GM19328 (cell line): ENCODE results near the gene FAM163A.

ENCODE experiments used
- ATAC-seq: cut with Tn5 transposase; IDR thresholded peaks from one replicate; pipeline ENCODE4 v1.9.1; 2021; ENCODE audit warnings: mild to moderate bottlenecking, moderate library complexity; ENCODE audit not compliant: unreplicated experiment

FAM163A gene

GRCh38 chr1:179748772-179749171, 5.7 kb downstream of the FAM163A start:
- no peak for ATAC-seq

DNA sequence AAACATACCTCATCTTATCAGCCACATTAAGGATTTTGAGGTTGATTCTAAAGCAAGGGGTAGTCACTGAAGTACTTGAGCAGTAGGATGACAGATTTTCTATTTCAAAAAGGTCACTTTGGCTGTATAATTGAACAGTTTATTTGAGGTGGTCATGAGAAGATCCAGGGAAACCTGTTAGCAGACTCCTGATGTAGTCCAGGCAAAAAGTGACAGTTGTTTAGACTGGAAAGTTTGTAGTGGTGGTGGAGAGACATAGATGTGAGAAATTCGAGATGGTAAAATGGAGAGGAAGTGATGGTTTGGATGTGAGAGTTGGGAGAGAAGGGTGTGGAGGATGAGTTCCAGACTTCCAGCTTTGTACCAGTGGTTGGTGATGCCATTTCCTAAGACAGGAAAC, 7.5 kb downstream of the FAM163A start:
- ATAC-seq = no peak

GRCh38 chr1:179753061-179753460, 10.0 kb downstream of the FAM163A start:
- ATAC-seq = no peak

DNA sequence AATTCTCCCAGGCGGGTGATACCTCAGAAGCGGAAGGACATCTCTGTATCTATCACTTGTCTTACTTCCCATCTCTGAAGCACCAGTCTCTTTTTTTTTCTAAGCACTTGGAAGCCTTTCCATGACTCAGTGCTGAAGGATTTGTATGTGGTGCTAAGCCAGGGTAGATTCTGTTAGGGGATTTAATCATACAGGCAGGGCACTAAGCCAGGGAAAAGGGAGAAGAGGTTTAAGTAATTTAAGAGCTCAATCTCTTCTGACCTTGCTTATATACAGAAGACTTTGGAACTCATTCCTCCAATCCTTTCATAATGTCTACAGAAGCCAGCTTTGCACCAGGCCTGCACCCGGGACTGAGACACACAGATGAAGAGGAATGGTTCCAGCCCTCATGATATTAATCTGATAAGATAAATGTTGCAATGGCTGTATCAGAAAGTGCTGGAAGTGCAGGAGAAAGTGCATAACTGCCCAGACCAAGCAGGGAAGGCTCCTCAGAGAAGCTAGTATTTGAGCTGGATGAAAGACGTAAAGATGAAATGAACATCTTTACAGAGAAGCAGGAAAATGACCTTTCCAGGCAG, 11.0 kb downstream of the FAM163A start:
- no peak for ATAC-seq

- no peak for ATAC-seq
Observed at GRCh38 chr1:179757933-179758332, 14.8 kb downstream of the FAM163A start.

DNA sequence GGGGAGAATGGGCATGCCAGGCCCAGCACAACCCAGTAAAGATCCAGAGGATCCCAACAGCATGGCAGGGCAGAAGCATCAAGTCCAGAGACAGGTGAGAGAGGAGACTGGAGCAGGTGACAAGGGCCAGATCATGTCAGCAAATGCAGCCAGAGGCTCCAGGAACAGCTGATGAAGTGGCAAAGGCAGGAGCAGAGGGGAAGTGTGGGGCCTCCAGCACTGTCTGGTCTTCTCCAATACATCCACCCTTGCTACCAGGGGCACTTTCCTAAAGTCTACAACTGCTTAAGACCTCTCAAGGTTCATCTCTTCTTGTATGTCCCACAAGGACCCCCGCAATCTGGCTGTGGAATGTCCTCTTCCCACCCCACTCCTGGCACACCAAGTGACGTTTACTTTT, 17.4 kb downstream of the FAM163A start:
- ATAC-seq = no peak

DNA sequence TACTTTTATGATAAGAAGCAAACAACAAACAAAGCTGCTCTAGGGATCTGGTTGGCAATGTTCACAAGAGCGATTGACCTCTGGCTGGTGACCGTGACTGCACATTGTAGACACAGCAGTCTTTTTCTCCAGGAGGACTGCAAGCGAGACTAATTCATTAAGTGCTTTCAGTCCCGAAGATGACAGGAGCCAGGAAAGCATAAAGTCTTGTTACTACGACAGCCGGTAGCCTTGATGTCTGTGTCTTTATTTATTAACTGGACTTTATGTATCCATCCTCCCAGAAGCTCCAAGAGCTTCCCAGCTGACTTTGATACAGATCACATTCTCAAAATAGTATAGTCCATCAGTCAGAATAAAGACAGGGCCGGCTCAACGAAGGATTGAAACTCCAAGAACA, 18.2 kb downstream of the FAM163A start:
- ATAC-seq = no peak

DNA sequence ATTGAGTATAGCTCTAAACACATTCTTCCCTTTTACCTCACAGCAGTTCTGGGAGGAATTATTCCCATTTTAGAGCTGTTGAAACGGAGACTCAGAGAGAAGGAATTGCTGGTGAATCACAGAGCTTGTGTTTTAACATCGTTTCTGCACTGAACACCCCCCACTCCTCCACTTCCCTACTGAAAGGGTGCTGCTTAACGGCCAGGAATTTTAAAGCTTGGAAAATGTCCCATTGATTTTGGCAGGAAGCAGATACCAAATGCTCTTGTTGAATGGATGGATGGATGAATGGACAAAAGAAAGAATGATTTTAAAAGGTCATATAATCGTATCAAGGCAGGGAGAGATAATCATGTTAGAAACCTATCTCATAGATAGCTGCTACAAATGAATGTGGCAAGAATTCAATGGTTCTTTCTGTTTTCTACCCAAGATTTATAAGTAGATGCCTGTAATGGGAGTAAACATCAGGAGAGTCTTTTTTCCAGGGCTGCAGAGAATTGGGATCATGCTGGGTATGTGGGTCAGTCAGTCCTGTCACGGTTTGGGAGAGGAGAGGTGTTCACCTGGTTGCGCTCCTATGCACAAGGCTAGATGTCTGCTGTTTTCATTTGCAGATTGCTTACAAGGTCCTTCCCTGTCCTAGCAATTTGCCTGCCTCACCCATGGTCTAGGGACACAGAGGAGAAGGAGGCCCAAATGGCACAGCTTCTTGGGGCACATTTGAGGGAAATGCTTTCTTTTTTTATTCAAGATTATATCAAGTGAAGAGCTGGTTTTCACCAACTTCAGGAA, 19.0 kb downstream of the FAM163A start:
- no peak for ATAC-seq

GRCh38 chr1:179767177-179767581, 24.1 kb downstream of the FAM163A start:
- ATAC-seq = no peak

DNA sequence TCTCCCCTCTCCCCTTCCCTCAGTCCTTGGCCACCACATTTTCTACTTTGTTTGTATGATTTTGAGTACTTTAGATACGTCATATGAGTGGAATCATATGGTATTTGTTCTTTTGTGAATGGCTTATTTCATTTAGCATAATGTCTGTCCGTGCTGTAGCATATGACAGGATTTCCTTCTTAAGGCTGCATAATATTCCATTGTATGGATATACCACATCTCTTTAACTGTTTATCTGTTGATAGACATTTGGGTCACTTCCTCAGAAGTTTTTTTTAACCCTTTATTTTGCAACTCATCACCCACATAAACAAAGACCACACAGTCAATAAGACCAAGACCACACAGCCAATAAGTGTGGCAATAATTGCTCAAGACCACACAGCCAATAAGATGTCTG, 24.9 kb downstream of the FAM163A start:
- ATAC-seq = no peak

DNA sequence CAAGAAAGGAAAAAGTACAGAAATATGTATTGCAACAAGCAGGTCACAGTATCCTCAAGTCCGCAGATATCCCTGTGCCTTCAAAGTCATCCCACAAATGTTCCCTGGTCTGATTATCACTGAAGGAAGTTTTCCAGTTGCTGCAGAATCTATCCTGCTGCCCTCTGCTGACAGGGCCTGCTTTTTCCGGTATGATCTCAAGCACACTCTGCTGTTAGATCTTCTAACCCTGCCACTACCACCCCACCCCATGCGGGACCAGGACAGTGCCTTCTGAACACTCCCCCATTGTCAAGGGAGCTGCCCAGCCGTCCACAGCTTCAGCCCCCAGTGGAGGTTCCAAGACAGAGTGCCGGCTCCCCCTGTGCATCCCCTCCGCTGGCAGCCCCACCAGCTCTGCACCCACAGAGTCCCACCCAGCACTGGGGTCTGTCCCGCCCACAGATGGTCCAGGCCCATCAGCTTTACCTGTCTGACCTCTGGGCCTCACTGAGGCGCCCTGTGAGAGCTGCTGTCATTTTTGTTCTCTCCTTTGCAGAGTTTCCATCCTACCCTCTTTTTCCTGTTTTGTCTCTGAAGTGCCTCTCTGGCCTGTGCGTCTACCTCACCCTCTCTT, 27.9 kb downstream of the FAM163A start:
- ATAC-seq = no peak

DNA sequence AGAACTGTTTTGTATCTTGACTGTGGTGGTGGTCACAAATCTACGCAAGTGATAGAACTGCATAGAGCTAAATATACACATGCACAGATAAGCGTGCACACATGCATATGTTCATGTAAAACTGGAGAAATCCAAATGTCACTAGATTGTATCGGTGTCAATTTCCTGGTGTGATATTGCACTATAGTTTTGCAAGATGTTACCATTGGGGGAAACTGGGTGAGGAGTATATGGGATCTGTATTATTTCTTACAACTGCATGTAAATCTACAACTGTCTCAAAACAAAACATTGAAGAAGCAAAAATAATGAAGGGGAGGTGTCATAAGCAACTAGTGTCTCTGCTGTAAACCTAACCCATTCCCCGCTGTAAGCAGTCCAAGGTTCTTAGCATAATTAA, 30.2 kb downstream of the FAM163A start:
- ATAC-seq = no peak

GRCh38 chr1:179774000-179774399, 30.9 kb downstream of the FAM163A start:
- ATAC-seq = no peak

- ATAC-seq = no peak
Observed at GRCh38 chr1:179774566-179774965, 31.5 kb downstream of the FAM163A start.

- no peak for ATAC-seq
Observed at GRCh38 chr1:179775009-179775408, 31.9 kb downstream of the FAM163A start.

DNA sequence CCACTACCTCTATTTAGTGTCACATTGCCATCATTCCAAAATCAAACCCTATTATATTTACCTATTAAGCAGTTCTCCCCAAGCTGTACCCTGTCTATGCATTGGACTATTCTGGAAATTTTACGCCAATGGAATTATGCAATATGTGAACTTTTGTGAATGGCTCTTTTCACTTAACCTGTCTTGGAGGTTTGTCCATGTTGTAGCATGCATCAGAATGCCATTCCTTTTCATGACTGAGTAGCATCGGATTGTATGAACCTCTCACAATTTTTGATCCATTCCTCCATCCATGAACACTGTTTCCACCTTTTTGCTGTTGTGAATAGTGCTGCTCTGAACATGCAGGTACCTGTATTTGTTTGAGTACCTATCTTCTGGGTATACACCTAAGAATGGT, 33.7 kb downstream of the FAM163A start:
- no peak for ATAC-seq

DNA sequence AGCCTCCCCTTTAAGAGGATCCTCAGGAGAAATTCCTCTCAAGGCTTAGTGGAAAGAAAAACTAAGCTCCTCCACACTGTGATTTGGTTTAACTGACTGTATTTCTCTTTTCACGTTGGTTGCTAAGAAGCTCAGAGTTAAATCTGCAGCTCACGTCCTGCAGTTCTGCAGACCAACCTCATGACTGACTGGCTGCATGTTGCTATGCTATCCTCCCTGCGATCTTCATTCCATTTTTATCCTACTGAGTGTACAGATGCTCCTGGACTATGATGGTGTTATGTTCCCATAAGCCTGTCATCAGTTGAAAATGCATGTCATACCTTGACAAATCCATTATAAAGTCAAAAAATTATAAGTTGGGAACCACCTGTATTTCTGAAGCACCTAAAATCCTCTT, 34.6 kb downstream of the FAM163A start:
- no peak for ATAC-seq

DNA sequence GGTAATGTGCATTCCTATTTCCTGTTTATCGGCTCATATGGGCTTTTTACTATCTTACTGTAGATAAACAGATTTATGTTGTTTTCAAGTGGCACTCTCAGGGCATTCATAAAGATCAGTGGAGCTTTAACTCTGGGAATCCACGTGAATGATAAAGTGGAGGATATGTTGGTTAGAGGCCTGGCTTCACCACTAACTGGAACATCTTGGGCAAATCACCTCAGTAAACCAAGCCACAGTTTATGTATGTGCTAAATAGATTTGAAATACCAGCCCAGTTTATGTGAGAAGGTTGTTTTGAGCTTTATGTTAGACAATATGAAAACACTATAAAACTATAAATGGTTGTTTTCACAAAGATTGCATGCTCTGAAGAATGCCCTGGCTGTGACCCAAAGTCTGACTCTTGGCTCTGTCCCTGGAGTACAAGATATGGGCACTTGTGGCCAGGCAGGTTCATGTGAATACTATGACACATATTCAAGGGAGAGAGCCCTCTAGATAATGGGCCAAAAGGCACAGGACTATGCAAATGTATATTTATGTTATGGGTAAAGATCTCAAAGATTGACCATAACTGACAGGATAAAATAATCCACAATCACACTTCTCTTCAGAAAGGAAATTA, 36.7 kb downstream of the FAM163A start:
- no peak for ATAC-seq

DNA sequence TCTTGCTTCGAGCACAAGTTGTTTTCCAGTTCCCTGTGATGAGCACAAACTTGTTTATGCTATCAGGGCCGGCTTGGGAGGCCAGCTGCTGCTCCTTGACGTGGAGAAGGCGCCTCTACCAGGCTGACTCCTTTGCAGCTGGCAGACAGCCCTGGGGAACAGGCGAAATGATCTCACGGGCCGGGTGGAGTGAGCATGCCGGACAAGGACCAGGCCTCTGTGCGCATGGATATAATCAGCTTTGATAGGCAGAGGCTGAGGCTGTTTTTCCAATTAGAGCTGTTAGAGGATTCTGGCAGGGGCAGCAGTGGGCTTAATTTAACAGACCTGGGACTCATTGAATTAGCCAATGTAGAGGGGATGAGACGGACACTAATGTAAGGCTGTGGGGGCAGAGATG, 38.9 kb downstream of the FAM163A start:
- ATAC-seq = no peak

DNA sequence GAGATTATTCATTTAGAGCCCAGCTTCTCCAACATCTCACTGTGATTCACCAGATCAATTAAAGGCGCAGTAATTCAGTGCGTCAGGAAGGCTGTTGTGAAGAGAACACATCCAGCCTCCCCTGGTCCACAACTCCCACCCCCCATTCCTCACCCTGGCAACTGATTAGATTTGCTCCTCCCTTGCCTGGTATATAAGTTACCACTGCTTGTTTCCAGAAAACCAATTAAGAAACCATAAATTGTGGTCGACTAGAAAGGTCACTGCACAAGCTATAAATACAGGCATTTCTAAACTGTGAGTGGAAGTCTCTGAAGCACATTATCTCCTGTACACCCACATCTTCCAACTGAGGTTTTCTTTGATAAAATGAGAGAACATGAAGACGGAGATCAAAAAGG, 41.9 kb downstream of the FAM163A start:
- ATAC-seq = no peak

DNA sequence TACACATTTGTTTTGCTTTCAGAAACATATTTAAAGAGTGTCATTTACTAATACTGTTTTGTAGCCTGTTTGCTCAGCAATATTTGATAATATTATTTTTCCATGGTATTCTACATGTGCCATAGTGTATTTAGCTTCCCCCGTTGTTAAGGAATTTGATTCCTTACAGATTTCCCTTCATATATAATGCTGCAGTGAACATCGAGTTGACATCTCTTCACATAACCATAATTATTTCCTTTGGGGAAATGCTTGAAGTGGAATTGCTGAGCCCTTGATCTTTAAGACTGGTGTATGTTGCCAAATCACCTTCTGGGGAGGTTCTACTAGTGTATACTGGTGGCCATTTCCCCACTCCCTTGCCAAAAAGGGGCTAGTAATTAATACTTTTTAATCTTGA, 42.6 kb downstream of the FAM163A start:
- ATAC-seq = no peak
